Osteoblast (primary cell): Measurements from ENCODE around the gene ACTR2. TPM values are rescaled to one million over a fixed set of nuclear protein-coding genes. Genes with fewer than 3 reads are reported as not detected.

Experiments used
- DNase-seq: peaks from one replicate; pipeline ENCODE4 v3.0.0; 2011; ENCODE audit warnings: low spot score, mixed read lengths; ENCODE audit not compliant: insufficient read length; ENCODE audit errors: missing footprints
- H2AFZ ChIP-seq: 2 replicates; pipeline ENCODE4 v1.6.0; 2011; ENCODE audit warnings: mild to moderate bottlenecking, low read length
- H3K27ac ChIP-seq: 2 replicates; pipeline ENCODE4 v1.5.1; 2011; ENCODE audit warnings: mild to moderate bottlenecking, low read depth, low read length, moderate library complexity
- H3K27me3 ChIP-seq: 2 replicates; pipeline ENCODE4 v1.6.0; 2012; ENCODE audit warnings: mild to moderate bottlenecking, control low read depth, inconsistent platforms, low read length, moderate library complexity; ENCODE audit not compliant: insufficient read depth
- H3K36me3 ChIP-seq: 2 replicates; pipeline ENCODE4 v1.5.1; 2011; ENCODE audit warnings: mild to moderate bottlenecking, low read length, control low read depth, moderate library complexity; ENCODE audit not compliant: insufficient read depth
- H3K4me1 ChIP-seq: 2 replicates; pipeline ENCODE4 v1.5.1; 2011; ENCODE audit warnings: mild to moderate bottlenecking, low read length, control low read depth, moderate library complexity; ENCODE audit not compliant: insufficient read depth
- H3K4me2 ChIP-seq: 2 replicates; pipeline ENCODE4 v1.6.0; 2011; ENCODE audit warnings: mild to moderate bottlenecking, low read length; ENCODE audit not compliant: insufficient read depth
- H3K4me3 ChIP-seq: fragments of 200-600 bp; sonication (generic); 3 replicates; pipeline ENCODE4 v1.5.1; 2012; ENCODE audit warnings: mild to moderate bottlenecking, low read length, inconsistent platforms; ENCODE audit not compliant: insufficient read depth
- H3K79me2 ChIP-seq: 2 replicates; pipeline ENCODE4 v1.6.0; 2012; ENCODE audit warnings: mild to moderate bottlenecking, low read length, control low read depth, inconsistent platforms; ENCODE audit not compliant: insufficient read depth
- H3K9me3 ChIP-seq: 2 replicates; pipeline ENCODE4 v1.5.1; 2011; ENCODE audit warnings: low read depth, low read length, control low read depth
- H4K20me1 ChIP-seq: 2 replicates; pipeline ENCODE4 v1.6.0; 2012; ENCODE audit warnings: mild to moderate bottlenecking, low read length, control low read depth; ENCODE audit not compliant: insufficient read depth
- CTCF ChIP-seq: IDR thresholded peaks from 2 replicates; pipeline ENCODE4 v1.5.1; 2011; ENCODE audit warnings: mild to moderate bottlenecking, low read depth, low read length, moderate library complexity; ENCODE audit errors: extremely low read depth
- total RNA-seq: library from RNA; depleted of rRNA; stranded (reverse); fragments of >200 nt; gene quantifications from 2 replicates; pipeline ENCODE4 v1.2.3, GENCODE V29; 2012

Gene ACTR2
- total RNA-seq, 1 donor: 110 TPM

DNA sequence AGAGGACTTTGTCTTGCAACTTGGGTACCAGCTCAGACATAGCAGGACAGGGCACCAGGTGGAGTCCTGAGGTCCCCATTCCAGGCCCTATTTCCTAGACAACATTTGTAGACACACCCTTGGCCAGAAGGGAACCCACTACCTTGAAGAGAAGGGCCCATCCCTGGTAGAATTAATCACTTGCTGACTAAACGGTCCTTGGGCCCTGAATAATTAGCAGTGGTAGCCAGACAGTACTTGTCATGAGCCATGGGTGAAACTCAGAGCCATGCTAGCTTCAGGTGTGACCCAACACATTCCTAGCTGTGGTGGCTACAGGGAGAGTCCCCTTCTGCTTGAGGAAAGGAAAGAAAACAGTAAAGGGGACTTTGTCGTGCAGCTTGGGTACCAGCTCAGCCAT is 28.5 kb upstream of the ACTR2 start:
- no peak for DNase-seq
- Histone ChIP-seq H3K79me2 (no peaks in the 10 kb centered on the region), H3K27ac (no peak overlapping the region), H3K4me3 (no peak overlapping the region), H3K27me3 (no peaks in the 10 kb centered on the region), H2AFZ (no peak overlapping the region), H3K4me2 (no peak overlapping the region), H4K20me1 (no peaks in the 10 kb centered on the region), H3K4me1 (peaks cover 17% of the 10 kb centered on the region), H3K9me3 (no peaks in the 10 kb centered on the region), H3K36me3 (no peaks in the 10 kb centered on the region)
- no peak for TF ChIP-seq CTCF

DNA sequence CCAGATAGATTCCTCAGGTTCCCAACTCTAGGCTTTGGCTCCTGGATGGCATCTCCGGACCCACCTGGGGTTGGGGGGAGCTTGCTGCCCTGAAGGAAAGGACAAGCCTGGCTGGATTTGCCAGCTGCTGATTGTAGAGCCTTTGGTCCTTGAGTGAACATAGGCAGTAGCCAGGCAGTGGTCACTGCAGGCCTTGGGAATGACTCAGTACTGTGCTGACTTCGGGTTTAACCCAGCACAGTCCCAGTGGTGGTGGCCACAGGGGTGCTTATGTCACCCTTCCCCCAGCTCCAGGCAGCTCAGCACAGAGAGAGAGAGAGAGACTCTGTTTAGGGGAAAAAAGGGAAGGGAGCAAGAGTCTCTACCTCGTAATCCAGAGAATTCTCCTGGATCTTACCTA is 27.7 kb upstream of the ACTR2 start:
- Histone ChIP-seq H3K4me2 (peak overlapping the region; percentile 44), H2AFZ (no peak overlapping the region), H3K27ac (no peak overlapping the region), H3K27me3 (no peaks in the 10 kb centered on the region), H3K36me3 (no peaks in the 10 kb centered on the region), H3K4me1 (peaks cover 17% of the 10 kb centered on the region), H3K9me3 (no peaks in the 10 kb centered on the region), H4K20me1 (no peaks in the 10 kb centered on the region), H3K4me3 (no peak overlapping the region), H3K79me2 (no peaks in the 10 kb centered on the region)
- no peak for DNase-seq
- no peak for TF ChIP-seq CTCF

- DNase-seq: no peak
- no peaks in the 10 kb centered on the region for H3K36me3 ChIP-seq
- peaks cover 8% of the 10 kb centered on the region for H3K4me1 ChIP-seq
- H3K27ac ChIP-seq: no peak overlapping the region
- H4K20me1 ChIP-seq: no peaks in the 10 kb centered on the region
- H3K4me3 ChIP-seq: peak overlapping the region; percentile 40
- no peaks in the 10 kb centered on the region for H3K79me2 ChIP-seq
- no peaks in the 10 kb centered on the region for H3K27me3 ChIP-seq
- no peak overlapping the region for H3K4me2 ChIP-seq
- H3K9me3 ChIP-seq: no peaks in the 10 kb centered on the region
- H2AFZ ChIP-seq: no peak overlapping the region
- no peak for TF ChIP-seq CTCF
Measured at GRCh38 chr2:65204461-65205210, 23.0 kb upstream of the ACTR2 start.

GRCh38 chr2:65212115-65212514 is 15.5 kb upstream of the ACTR2 start:
- Histone ChIP-seq H3K79me2 (no peaks in the 10 kb centered on the region), H3K4me1 (no peaks in the 10 kb centered on the region), H3K27ac (no peak overlapping the region), H3K9me3 (no peaks in the 10 kb centered on the region), H3K4me2 (no peak overlapping the region), H3K36me3 (no peaks in the 10 kb centered on the region), H3K4me3 (no peak overlapping the region), H2AFZ (no peak overlapping the region), H4K20me1 (no peaks in the 10 kb centered on the region), H3K27me3 (no peaks in the 10 kb centered on the region)
- TF ChIP-seq CTCF: no peak
- no peak for DNase-seq
